GM21526 (cell line): Measurements from ENCODE around the gene NCS1.
"Not testable (repeated sequence)": the region's sequence is repeated elsewhere in the genome, so short reads cannot be mapped to it uniquely, and the experiment has no call there.

Experiments
- ATAC-seq: cut with Tn5 transposase; IDR thresholded peaks from one replicate; pipeline ENCODE4 v1.9.1; 2021; ENCODE audit warnings: moderate library complexity; ENCODE audit not compliant: unreplicated experiment, low FRiP score

NCS1 gene

DNA sequence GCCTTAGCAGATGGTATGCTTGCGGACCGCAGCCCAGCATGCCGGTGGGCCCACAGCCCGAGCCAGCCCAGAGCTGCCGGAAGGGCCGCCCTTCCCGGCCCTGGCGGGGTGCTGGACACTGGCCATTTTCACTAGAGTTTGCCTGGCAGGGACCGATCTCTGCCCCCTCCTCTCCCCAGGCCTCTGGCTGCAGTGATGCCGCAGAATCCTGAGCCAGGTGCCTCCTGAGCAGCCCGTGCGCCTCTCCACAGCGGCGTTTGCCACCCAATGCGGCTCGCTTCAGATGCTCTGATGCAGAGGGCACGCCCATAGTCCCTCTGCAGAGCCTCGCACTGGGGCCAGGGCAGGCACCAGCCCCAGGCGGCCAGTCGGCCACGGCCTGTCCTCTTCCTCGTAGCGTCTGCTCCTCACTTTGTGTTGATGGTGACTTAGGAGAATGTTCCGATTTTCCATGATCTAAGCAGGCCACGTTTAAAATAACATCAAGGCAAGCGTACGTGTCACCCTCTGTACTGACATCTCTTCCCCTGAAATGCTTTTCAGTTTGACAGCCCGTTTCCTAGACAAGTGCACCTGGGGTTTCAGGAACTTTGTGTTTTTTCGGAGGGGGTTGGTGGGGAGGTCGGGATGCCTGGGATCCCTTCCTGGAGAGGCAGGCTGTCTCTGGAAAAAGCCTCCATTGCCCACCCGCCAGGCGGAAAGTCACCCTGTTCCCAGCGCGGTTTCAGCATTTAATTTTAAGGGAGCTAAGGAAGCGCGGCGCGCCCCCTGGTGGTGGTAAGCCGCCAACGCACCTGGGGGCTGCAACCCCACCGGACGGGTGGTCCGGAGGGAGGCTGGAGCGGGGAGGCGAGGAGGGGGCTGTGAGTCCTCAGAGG lies 63.6 kb downstream of the NCS1 start:
- ATAC-seq = no peak

DNA sequence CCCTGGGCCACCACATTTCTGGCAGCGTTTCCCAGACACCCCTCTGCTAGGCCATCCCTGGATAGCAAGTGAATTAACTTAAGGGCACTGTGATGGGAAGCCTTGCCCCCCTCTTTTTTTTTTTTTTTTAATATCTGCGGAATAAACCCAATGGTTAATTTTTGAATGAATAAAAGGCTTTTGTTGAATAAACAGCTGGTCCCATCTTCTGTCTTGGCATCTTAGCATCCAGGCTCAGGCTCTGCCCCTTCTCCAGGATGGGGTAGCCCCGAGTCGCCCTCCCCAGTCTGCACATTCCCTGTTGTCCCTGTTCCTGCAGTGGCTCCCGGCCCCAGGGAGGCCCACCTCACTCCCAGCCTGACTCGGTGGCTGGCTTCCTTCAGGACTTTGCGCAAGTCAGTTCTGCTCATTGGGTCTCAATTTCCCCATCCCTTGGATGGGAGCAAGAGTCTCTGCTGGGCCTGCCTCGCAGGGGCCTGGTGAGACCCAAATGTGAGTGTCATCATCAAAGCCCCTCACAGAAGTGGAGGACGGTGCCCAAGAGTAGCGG lies 64.3 kb downstream of the NCS1 start:
- no peak for ATAC-seq

DNA sequence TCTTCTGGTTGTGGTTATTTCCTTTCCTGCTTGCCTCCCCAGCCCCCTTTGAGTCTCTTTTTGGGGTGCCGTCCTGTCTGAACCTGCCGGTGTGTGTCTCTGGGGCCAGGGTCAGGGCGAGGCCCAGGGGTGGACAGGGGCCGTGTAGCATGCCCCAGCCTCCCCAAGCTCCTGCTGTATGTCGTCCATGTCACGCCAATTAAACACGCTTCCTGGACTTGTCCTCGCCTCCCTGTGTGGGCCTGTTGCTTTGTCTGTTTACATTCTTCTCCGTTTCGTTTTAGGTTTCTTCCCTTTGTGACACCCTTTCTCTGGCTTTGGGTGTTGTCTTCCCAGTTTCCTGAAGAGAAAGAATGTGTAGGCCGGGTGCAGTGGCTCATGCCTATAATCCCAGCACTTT lies 64.9 kb downstream of the NCS1 start:
- ATAC-seq = no peak

DNA sequence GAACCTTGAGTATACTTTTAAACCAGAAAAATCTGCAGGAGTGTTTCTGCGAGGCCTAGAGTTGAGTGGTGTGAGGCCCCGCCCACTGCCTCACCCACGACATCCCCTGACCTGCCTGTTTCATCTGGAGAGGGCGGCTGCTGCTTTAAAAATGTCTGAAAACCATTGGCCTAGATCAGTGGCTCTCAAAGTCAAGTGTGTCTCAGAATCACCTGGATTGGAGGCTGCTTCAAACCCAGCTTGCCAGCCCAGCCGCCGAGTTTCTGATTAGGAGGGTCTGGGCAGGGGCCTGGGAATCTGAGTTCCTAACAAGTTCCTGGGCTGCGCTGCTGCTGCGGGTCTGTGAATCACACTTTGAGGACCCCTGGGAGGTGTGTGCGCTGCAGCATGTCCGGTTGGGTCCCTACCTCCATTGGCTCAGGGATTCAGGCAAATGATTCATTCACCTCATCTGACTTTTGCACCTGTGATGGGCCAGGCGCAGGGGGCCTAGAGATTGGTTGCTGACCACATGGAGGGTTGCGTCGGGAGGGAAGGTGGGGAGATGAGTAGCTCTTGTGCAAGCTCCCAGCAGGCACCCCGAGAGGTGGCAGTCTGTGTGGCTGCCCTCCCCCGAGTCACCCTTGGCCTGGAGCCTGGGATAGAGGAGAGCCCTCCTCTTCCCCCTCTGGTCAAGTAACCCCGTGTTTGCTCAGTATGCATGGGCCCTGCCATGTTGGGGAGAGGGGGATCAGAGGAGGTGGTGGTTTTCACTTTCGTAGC lies 65.7 kb downstream of the NCS1 start:
- ATAC-seq = no peak

DNA sequence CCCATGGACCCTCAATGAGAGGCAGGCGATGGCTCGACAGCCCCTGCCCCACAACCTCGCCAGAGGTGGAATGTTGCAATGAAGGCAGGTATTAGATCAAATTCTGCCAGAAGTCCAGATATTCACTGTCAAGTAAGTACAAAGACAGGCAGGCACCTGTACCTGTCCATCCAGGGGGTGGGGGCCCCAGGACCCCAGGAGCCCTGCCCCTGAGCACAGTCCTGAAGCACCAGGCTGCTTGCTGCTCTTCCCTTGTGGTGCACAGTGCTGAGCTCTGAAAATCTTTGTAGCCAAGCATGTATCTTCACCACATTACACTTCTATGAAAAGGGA lies 67.1 kb downstream of the NCS1 start:
- no peak for ATAC-seq

DNA sequence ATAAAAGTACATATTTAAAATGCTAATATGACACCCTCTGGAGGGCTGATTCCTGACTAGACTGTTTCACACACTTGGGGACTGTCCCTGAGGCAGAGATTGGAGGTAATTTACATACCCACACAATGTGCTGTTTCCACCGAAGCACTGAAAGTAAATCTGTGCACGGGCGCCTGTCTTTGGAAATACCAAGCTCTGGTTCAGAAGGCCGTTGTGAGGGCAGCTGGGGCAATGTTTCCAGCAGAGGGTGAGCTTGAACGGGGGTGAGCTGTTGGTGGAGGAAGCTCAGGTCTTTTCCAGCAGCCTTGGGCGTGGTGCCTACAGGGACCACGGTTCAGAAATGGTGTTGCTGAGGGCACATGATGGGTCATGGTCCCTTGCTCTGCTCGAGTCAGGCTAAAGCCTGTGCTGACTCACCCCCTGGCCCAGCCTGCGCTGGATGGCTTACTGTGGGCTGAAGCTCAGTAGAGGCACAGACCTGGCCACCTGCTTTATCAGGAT lies 67.6 kb downstream of the NCS1 start:
- ATAC-seq = no peak

DNA sequence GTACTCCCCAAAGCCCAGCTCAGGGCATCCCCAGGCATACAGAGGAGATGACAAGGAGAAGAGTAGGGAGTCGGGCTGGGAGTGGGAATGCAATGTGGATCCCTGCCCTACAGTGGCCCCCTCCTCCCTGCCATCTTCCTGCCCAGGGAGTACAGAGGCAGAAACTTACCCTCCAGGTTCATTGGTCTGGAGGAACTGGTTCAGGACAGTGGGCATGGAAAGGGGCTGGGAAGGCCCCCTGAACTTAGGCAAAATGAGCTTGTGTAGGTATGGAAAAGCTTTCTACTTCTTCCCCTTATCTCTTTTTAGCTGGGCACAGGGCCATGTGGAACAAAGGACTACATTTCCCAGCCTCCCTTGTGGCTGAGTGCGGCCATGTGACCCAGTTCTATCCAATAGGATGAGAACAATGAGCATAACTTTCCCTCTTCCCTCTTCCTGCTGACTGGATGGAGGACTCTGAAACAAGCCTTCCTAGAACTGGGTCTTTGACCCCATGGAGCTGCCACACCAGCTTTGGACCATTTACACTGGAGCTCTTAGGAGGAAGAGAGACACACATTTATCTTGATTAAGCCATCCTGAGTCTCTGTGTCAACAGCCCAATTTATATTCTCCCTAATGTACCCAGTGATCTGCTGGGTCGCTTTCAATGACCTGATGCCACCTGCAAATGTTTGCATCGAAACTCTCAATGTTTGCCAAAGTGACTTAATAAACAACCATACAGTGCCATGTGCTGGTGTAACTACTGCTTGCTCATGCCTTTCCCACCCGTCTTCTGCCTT lies 68.4 kb downstream of the NCS1 start:
- no peak for ATAC-seq

DNA sequence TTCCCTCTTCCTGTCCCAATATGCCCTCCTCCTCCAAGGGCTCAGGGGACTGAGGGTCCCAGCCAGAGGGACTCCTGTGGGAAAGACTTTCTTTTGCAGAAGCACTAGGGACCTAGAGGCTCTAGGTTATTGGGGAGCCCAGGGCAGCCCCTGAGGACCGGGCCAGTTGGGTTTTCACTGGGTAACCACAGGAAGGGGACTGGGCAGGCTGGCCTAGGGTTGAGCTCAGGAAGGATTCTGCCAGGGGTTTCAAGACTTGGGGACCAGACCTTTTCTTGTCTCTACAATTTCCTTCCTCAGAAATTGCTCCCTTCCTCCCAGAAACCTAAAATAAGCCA lies 69.0 kb downstream of the NCS1 start:
- ATAC-seq = no peak

DNA sequence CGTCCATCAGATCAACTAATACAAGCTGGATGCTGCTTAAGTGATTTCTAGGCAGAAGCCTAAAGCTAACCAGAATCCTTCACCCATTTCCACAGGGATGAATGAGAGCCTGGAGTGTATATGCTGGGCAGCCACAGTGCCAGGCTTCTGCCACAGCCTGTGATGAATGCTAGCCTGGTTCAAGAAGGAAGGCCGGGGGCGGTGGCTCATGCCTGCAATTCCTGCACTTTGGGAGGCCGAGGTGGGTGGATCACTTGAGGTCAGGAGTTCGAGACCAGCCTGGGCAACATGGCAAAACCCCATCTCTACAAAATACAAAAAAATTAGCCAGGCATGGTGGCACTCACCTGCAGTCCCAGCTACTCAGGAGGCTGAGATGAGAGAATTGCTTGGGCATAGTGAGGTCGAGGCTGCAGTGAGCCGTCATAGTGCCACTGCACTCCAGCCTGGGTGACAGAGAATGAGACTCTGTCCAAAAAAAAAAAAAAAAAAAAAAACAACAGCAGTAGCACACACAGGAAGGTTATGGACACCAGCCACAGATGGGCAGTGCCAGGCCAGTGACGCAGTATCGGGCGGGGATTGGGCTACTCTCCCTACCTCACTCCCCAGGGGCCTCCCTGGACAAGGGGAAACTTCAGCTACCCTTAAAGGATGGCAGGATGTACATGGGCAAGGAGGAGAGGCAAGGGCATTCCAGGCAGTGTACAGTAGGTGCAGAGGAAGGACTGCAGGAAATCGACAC lies 70.2 kb downstream of the NCS1 start:
- no peak for ATAC-seq

DNA sequence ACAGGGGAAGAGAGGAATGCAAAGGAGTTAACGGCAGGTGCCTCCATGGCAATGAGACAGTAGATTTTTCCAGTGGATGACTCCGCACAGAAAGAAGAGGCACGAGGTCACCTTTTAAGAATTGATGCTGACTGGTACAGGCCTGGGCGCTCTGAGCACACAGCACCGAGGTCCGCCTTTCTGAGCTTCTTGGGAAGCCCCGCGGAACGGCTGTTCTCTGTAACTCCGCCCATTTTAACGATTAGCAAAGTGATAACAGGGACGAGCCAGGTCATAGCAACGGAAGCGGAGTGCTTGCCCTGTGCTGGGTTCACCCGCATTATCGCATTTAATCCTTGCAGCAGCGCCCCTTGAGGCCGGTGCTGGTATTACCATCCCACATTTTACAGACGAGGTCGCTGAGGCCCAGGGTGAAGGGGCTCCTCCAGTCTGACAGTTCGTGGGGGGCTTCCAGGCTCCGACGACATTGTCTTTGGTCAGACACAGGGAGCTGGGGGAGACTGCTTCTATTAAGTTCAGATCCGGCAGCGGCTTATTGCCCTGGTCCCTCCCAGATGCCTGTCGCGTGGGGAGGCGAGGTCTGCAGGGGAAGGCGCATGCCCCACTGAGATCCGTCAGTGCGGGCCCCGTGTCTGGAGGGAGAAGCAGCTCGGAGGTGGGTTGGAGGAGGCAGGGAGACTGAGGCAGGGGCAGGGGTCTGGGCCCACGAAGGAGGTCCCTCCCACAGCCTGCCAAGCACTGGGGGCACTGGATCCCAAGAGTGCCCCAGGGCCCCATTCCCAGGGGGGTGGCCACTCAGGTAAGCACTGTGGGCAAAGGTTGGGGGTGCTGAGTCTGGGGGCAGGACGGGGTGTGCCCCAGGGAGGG lies 71.0 kb downstream of the NCS1 start:
- no peak for ATAC-seq

DNA sequence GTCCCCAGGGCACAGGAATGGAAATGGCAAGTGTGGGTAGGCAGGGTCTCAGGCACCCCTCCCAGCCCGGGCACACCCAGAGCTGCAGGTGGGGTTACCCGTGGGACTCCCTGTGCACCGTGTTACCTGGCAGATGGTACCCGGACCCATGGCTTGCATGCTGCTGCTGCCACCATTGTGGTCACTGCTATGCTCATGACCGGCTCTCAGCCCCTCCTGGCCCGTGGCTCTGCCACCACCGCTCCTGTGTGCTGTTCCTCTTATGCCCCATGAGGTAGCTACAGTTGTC lies 71.6 kb downstream of the NCS1 start:
- ATAC-seq = no peak

DNA sequence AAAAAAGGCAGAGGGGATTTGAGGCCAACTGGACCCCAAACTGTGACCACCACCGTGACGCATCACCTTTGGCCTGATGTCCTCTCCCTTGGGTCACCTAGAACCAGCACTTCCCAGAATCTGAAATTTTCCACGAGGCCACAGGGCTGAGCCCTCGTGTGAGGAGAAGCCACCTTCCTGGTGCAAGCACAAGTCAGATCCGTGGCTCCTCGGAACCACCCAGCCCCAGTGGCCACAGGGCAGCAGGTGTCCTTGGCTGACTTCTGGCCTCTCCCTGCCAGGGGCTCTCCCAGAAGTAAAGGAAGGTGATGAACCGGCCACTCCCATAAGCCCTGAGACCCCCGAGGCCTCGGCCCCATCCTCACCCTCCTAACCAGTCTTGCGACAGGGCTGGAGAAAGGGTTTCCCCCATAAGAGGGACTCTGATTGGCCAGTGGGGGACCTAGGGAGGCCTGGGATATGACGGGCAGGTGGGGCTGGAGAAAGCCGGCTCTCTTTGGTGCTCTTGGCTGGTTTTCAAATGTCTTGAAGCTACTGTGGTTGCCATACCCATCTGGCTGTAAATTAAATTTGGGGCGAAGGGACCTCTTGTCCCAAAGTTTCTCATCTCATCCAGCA lies 72.5 kb downstream of the NCS1 start:
- ATAC-seq = no peak

DNA sequence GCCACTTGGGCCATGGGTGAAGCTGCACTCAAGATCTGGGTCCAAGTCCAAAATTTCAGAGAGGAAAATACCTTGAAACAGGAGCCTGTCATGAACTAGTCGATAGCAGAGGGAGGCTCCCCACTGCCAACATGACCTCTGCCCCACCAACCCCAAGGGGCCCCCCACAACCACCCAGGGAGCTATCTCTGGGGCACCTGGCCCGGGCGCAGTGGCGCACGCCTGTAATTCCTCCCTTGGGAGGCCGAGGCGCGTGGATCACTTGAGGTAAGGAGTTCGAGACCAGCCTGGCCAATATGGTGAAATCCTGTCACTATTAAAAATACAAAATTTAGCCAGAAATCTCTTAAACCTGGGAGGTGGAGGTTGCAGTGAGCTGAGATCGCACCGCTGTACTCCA lies 73.3 kb downstream of the NCS1 start:
- no peak for ATAC-seq

DNA sequence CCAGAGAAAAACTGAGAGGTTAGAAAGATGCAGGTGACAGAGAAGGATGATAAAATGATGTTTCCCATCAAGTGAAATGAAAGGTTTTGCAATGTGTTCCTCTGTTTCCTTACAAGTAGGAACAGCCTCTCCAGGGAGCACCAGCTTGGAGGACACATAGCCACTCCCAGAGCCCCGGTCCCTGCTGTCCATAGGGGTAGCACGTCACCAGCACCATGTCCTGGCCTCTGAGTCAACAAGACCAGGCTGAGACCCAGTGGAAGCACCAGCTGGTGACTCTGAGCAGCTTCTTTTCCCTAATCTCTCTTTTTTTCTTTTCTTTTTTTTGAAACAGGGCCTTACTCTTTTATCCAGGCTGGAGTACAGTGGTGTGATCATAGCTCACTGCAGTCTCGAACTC lies 73.9 kb downstream of the NCS1 start:
- no peak for ATAC-seq

DNA sequence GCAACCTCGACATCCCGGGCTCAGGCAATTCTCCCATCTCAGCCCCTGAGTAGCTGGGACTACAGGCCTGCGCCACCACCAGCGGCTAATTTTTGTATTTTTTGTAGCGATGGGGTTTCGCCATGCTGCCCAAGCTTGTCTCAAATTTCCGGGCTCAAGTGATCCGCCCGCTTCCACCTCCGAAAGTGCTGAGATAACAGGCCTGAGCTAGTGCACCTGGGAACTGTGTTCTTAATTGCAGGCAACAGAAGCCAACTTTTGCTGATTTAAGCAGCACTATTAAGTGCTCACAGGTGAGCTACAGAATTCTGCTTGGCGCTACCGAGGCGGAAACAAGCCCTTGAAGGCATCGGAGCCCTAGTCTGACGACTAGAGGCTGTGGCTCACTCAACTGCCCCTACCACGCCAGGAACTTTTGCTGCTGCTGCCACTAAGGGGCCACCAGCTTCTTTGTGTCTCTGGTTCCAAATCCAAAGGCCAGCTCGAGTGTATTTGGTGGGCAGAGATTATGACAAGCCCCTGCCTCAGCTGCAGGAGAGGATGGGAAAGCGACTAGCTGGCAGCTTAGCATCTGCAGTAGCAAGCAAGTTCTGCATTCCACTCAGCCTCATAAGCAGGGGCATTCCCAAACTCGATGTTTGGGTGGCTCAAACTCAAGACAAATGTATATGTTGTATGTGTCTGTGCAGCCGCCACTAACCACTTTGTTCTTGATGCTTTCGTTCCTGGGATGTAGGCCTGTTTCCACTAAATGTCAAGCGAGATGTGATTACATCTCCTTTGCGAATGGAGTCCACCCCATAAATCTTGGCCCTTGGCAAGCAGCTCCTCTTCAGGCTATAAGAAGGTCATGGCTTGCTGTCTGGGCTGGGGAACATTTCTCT lies 82.8 kb downstream of the NCS1 start:
- no peak for ATAC-seq

DNA sequence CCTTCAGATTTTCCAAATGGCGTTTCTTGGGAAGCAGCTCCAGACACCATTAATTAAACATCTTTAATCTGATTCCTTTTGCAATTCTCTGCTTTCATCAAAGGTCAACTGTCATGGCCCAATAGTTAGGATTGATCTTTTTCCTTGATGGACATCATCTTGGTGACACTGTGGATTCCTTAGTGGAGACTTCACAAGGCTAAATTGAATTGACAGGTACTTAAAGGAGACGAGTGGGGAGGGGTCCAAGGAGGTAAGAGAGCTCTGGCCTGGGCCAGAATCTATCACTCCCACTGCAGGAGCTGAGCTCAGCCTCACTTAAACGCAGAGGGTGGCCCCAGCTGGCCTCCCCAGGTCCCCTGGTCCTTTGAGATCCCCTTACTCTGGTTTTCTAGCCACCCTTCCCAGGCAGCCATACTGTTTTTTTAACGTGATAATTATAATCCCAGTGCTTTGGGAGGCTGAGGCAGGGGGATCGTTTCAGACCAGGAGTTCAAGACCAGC lies 83.5 kb downstream of the NCS1 start:
- no peak for ATAC-seq

DNA sequence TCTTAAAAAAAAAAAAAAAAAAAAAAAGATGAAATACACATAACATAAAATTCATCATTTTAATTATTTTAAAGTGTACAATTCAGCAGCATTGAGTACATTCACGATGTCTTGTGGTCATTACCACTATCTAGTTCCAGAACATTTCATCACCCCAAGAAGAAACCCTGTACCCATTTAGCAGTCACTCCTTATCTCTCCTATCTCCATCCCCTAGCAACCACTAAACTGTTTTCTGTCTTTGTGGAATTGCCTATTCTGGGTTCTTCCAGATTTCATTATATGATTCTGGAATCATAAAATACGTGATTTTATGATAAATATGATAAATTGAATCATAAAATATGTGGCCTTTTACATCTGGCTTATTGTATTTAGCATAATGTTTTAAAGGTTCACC lies 84.4 kb downstream of the NCS1 start:
- no peak for ATAC-seq

DNA sequence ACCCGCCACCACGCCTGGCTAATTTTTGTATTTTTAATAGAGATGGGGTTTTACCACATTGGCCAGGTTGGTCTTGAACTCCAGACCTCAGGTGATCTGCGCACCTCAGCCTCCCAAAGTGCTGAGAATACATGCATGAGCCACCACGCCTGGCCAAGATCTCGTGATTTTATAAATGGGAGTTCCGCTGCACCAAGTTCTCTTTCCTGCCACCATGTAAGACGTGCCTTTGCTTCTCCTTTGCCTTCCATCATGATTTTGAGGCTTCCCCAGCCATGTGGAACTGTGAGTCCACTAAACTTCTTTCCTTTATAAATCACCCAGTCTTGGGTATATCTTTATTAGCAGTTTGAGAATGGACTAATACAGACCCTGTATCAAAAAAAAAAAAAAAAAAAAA lies 85.9 kb downstream of the NCS1 start:
- not testable (repeated sequence) for ATAC-seq
